Measurements from ENCODE around the gene EIF4G2.
A peak's percentile ranks its signal among the peaks of the same experiment; 100 is the strongest.

EIF4G2 gene

DNA sequence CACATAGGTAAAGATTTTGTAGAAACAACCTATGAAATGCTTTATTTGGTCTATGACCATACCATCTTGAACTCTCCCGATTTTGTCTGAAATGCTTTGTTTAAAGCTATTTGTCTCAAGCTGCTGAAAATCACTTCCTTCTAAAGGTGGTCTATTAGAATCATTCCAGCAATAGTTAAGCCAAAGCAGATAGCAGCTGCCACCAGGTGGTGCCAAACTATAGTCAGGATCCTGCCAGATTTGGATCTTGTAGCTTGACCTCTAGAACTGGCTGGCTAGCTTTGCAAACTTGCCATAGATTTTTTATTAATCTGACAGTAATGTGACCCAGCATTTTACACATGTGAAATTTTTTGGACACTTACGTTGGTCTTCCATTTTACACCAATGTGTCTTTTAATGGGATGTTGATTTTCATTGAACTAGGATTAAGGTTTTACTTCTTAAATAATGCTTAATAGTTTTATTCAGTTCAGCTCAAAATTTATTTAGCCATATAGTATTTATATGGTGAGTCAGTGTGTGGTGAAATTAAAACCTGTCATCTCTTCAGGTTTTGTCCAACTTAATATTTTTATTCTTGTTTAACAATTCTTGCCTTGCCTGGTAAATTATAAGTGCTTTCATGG, 38.0 kb downstream of the EIF4G2 start:
- peak; percentile 71 for DNase-seq

DNA sequence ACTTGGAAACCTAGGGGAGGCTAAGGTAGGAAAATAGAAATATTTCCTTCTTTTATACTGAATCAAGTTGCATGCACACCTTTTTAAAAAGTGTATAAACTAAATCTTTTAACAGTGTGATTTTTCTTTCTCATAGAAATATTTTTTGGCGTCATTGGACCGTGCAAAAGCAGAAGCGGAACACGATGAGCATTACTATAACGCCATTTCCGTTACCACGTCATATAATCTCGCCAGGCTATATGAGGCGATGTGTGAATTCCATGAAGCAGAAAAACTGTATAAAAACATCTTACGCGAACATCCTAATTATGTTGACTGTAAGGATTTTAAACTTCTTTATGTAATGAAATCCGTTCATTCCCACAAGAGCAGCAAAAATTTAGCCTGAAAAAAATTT, 44.3 kb downstream of the EIF4G2 start:
- no peak for DNase-seq

DNA sequence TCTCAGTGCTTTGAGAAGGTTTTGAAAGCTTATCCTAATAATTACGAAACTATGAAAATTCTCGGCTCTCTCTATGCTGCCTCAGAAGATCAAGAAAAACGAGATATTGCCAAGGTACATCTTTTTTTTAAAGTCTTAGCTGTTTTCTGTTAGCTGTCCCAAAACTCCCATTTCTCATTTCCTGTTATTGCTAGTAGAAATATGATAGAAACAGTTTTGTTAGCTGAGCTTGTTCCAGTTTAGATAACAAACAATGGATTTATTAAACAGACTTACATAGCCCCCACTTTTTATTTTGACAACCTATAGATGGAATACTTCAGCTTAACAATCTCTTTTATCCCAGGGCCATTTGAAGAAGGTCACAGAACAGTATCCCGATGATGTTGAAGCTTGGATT, 45.0 kb downstream of the EIF4G2 start:
- no peak for DNase-seq

DNA sequence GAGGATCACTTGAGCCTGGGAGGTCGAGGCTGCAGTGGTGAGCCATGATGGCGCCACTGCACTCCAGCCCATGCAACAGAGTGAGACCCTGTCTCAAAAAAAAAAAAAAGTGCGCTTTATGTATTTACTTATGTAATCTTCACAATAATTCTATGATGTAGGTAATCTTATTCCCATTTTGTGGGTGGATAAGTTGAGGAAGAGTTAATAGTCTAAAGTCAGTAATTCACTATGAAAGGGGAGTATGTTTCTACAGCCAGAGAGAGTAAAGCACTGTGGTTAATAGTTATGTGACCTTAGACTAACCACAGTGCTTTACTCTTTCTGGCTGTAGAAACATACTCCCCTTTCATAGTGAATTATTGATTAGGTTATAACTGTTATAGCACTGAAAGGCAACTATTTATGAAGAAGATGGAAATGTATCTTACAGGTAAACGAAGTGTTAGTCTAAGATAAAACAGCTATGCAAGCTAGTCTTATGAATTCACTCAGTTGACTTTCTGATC, 45.8 kb downstream of the EIF4G2 start:
- no peak for DNase-seq

DNA sequence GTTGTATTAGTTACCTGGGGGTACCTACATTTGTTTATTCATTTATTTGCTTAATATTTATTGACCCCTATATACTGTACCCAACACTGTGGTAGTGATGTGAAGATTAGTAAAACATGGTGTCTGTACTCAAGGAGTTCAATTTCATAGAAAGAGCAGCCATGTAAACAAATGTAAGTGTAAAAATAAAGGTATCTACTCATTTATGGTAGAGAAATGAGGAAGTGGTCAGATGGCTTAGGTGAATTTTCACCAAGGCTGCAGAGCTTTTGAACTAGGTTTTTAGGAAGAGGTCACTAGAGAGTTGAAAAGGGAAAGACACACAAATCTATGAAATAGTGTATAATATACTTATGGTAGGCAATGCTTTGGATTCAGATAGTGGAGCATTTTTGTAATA, 46.5 kb downstream of the EIF4G2 start:
- no peak for DNase-seq

DNA sequence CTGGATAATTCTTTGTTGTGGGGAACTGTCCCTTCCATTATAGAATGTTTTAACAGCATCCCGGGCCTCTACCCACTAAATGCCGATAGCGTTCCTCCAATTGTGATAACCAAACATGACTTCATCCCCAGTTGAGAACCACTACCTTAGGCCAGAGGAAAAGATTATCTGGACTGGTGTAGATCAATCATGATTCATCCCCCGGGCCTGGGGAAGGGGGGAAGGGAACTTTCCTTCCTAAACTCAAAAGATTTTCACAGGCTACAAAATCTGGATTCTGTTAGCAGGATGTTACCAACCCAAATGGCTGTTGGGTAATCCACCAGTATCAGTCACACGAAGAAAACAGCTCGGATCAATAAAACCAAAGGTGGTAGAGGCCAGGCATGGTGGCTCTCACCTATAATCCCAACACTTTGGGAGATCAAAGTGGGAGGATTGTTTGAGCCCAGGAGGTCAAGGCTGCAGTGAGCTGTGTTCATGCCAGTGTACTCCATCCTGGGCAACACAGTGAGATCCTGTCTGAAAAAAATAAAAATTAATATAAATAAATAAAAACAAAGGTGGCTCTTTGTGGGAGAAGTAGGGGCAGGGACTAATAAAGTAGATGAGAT, 47.5 kb downstream of the EIF4G2 start:
- no peak for DNase-seq

DNA sequence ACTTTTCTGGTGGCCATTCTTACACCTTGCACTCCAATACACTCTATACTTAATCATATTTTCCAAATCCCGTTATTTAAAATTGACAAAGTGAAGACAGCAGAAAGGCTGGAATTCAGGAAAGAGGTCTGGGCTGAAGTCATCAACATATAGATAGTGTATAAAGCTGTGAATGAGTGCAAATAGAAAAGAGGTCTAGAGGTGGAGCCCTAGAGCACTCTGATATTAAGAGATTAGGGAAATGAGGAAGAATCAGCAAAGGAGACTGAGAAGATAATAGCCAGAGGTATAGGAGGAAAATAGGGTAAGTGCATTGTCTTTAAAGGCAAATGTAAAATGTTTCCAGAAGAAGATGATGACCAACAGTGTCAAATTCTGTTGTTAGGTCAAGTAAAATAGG, 49.8 kb downstream of the EIF4G2 start:
- peak; percentile 20 for DNase-seq

DNA sequence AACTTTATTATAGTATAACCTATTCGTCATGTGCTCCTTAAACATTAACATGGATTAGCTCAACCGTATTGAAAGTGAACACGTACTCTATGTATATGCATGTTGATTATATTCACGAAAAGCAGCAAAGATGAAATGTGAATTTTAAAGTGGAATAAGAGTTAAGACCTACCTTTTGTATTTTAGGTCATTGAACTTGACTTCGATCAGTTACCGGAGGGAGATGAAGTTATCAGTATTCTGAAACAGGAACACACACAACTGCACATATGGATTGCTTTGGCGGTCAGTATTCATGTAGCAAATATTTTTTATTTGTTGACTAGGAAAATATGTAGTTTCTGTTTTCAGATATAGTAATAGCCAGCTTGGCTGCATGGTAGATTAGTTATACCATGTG, 56.2 kb downstream of the EIF4G2 start:
- DNase-seq = no peak

DNA sequence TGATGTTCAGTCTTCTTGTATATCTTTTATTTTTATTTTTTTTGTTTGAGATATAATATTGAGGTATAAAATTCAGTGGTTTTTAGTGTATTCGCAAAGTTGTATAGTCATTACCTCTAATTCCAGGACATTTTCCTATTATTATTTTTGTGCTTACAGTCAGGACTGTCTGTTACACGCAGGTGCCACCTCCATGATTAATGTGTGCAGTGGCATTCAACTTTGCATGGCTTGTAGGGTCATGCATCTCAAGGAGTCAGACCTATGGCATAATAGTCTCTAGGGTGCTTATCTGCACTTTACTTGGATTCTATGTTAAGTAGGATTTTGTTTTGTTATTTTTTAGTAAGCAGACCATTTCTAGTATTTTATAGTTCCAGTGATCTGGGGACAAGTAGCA, 56.7 kb downstream of the EIF4G2 start:
- no peak for DNase-seq

DNA sequence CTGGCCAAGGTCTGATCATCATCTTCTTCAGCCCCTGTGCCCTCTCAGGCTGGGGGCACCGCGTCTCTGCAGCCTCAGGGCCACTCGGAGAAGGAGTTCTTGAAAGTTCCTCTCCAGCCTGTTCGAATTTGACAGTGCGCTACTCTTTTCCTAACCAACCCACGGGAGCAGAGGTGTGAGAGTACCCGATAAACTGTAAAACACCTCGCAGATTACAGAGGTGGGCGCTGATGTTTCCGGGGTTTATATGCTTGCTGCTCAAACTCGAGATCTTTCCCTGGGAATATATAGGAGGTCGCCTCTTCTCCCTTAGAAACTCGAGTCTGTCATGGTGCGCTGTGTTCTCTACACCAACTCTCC, 57.2 kb downstream of the EIF4G2 start:
- peak; percentile 50 for DNase-seq

DNA sequence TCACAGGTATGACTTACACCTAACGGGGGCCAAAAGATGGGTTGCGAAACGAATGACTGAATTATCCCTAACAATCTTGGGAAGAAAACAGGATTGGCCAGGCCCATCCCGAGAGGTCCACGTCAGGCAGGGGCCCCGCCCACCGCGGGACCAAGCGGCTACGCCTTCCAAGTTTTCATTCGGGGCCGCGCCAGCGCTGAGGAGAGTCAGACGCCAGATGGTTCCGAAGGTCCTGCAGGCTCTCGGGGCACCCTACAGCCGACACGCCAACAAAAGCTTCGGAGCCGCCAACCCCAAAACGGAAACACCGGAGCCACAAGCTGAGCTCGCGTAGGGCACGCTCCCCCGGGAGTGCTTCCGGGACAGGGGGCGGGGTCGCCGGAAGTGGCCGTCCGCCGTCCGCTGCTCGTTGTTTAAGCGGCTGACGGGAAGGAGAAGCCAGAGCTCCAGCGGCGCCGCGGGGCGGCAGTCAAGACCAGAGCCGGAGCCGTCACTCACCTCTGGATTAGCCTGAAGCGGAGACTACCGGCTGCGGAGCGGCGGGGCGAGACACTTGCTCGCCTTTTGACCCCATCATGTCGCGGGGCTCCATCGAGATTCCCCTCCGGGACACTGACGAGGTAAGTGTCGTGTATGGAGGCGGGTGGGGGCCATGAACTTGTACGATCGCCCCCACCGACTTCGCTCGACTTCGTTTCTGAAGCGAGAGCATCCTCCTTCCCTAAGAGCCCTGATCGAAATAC, 57.7 kb downstream of the EIF4G2 start, which contains the start of gene CTR9:
TSS of gene CTR9 (plus strand) at position 409 of the 743 bp plus-strand sequence. CDS start at position 576, 167 bp downstream.
- peak; percentile 100 for DNase-seq

DNA sequence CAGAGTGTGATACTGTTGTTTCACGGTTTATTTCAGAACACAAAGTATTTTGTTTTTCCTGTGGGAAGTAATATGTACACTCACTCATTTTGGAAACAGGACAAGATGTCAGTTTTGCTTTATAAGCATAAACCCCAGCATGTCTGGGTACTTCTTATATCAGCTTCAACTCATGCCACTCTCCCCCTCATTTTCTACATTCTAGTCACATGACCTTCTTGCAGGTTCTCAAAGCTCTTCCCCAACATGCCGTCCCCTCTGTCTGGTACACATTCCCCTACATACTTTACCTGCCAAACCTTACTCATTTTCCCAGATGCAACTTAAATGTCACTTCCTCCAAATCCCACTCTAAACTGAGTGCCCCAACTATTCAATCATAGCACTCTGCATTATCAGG, 59.2 kb downstream of the EIF4G2 start:
- DNase-seq = no peak

DNA sequence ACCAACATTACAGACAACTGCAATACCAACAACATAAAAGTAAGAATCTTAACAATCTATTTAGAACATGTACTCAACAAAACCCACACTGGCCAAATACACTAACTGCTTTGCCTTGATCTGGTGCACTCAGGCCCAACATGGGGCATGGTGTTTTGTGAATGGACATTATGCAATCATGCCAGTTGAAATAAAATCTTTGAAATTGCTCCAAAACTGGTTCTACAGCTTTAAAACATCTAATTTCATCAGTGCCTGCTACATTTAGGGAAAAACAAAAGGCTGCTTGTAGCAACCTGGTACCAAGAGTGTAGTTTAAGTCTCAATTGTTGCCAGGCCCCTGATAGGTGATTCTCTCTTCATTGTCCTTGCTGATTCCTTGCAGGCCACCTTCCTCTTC, 61.0 kb downstream of the EIF4G2 start:
- peak; percentile 16 for DNase-seq
